Panc1 (cell line): ENCODE measurements around the gene PPP4R3B. TPM values are rescaled to one million over a fixed set of nuclear protein-coding genes. Genes with fewer than 3 reads are reported as not detected.

ENCODE experiments used
- ATAC-seq: fragments of 200-7000 bp; cut with Tn5 transposase; 2 replicates; pipeline ENCODE4 v1.9.1; 2020; ENCODE audit warnings: mild to moderate bottlenecking, moderate library complexity
- BruUV-seq: library from RNA; stranded (reverse); fragments of 400-500 nt; replicated peaks from 2 replicates; lab custom pipeline; 2021; lab: Mats Ljungman, UMichigan
- CTCF ChIA-PET: fragments of 300-600 bp; sonication (Branson Sonifier 250); formaldehyde crosslinking; loops from one replicate; lab custom pipeline; 2022; ENCODE audit warnings: antibody characterized with exemption; lab: Charles Lee
- POLR2A ChIA-PET: fragments of 300-600 bp; sonication (Branson Sonifier 250); formaldehyde crosslinking; loops from one replicate; lab custom pipeline; 2022; ENCODE audit warnings: antibody characterized with exemption; lab: Charles Lee
- DNase-seq: peaks from one replicate; pipeline ENCODE4 v3.0.0-alpha.2; 2010; ENCODE audit warnings: low read depth, low spot score
- H3K27ac ChIP-seq: 2 replicates; pipeline ENCODE4 v1.5.1; 2011; ENCODE audit warnings: mild to moderate bottlenecking, low read length, inconsistent platforms
- H3K27me3 ChIP-seq: fragments of 200-500 bp; sonication (Bioruptor generic); 2 replicates; pipeline ENCODE4 v1.6.0; 2014; ENCODE audit warnings: low read length, inconsistent platforms; ENCODE audit not compliant: control insufficient read depth, insufficient read depth
- H3K36me3 ChIP-seq: fragments of 200-500 bp; sonication (Bioruptor generic); 2 replicates; pipeline ENCODE4 v1.5.1; 2014; ENCODE audit warnings: inconsistent platforms, mild to moderate bottlenecking, low read length, moderate library complexity; ENCODE audit not compliant: control insufficient read depth, insufficient read depth
- H3K4me1 ChIP-seq: 2 replicates; pipeline ENCODE4 v1.5.1; 2011; ENCODE audit warnings: inconsistent platforms, mild to moderate bottlenecking, low read length, moderate library complexity; ENCODE audit not compliant: control insufficient read depth, insufficient read depth
- H3K4me3 ChIP-seq, 2 experiments: 2 replicates each; pipeline ENCODE4 v1.5.1; 2011 to 2012; ENCODE audit warnings: low read depth in 2 of 2, low read length in 2 of 2, mild to moderate bottlenecking in 2 of 2, inconsistent platforms in 1 of 2, moderate library complexity in 1 of 2
- H3K9me3 ChIP-seq: fragments of 200-500 bp; sonication (Bioruptor generic); 2 replicates; pipeline ENCODE4 v1.5.1; 2014; ENCODE audit warnings: low read depth, mild to moderate bottlenecking, inconsistent platforms, low read length, moderate library complexity; ENCODE audit not compliant: control insufficient read depth, insufficient read depth
- POLR2AphosphoS5 ChIP-seq: IDR thresholded peaks from 2 replicates; pipeline ENCODE4 v1.6.1; 2012; ENCODE audit warnings: mild to moderate bottlenecking, low read depth, low read length, moderate library complexity
- SIN3A ChIP-seq: IDR thresholded peaks from 2 replicates; pipeline ENCODE4 v1.6.1; 2012; ENCODE audit warnings: low read depth, mild to moderate bottlenecking, low read length, moderate library complexity, borderline replicate concordance; ENCODE audit not compliant: insufficient read depth
- TCF7L2 ChIP-seq: IDR thresholded peaks from 2 replicates; pipeline ENCODE4 v1.6.1; 2011; ENCODE audit warnings: mild to moderate bottlenecking, low read depth, low read length, inconsistent platforms
- in situ Hi-C: cut with HindIII; loops from 2 replicates; pipeline ENCODE4 v1.10.0; 2016; ENCODE audit warnings: low sequenced_read_pairs, low pct_unique_long_range_greater_than_20kb
- intact Hi-C: fragments of 100-400 bp; cut with micrococcal nuclease; formaldehyde crosslinking; loops from one replicate; pipeline ENCODE4 v1.10.0; 2022; ENCODE audit not compliant: unreplicated experiment
- total RNA-seq: library from RNA; stranded (reverse); gene quantifications from one replicate; pipeline ENCODE4 v1.2.1, GENCODE V29; 2021; ENCODE audit not compliant: unreplicated experiment
- TF ChIP-seq, protein P1 (sequence below), 2 experiments: IDR thresholded peaks; 2 replicates each; pipeline ENCODE4 v1.6.1; 2011 to 2012; ENCODE audit warnings: low read depth in 2 of 2, control low read depth in 1 of 2, low read length in 1 of 2, mild to moderate bottlenecking in 1 of 2, moderate library complexity in 1 of 2; ENCODE audit not compliant: insufficient read depth in 1 of 2
- TF ChIP-seq, protein P2 (sequence below): fragments of 450-650 bp; IDR thresholded peaks from 2 replicates; pipeline ENCODE4 v1.5.1; 2017; ENCODE audit warnings: mild to moderate bottlenecking

The PPP4R3B gene
- total RNA-seq, 1 experiment from 2014 or later, result 50.7 TPM

DNA sequence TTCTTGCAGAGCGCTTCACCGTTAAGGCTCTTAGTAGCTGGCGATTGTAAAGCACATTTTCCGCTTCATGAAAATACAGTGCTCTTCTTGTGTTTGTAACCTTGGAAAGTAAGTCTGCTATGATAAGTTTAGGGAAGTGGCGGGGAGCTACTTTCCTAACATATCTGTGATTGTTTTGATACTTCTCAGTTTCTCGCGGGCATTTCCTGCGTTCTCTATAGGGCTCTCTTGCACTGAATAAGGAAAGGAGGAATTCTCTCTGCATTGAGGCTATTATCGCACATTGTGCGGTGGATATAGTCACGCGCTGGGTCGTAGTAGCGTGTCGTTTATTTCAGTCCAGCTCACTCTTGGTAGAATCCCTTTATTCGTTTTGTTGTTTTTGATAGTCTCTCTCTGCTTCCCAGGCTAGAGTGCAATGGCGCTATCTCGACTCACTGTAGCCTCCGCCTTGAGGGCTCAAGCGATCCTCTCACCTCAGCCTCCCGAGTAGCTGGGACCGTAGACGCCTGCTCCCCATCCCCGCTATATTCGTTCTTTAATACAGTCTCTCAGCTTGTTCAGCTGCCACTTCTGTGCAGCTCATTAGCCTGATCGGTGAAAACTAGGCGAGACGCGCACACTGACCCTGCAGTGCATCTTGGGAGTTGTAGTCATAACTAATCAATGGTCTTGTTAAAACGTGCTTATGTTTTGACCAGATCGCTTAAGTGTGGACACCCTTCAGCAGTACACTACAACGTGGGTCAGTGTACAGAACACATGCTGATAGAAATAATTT lies 1.0 kb upstream of the PPP4R3B start:
- intact Hi-C loops (no loop called here), in situ Hi-C loops (no loop called here)
- POLR2A ChIA-PET, result interaction anchor here (0.7 kb wide), 1 partner anchor 10 kb away, joined by 7 read pairs; no protein-coding TSS in a partner anchor
- peak overlapping the region; percentile 98 to 100 for H3K4me3 ChIP-seq
- H3K27me3 ChIP-seq, result no peaks in the 10 kb centered on the region
- H3K4me1 ChIP-seq, result peaks cover 9% of the 10 kb centered on the region
- H3K27ac ChIP-seq, result peak overlapping the region; percentile 97
- TSS peak; percentile 81 for BruUV-seq
- TF ChIP-seq POLR2AphosphoS5, result no peak
- TF ChIP-seq, protein P1, sequence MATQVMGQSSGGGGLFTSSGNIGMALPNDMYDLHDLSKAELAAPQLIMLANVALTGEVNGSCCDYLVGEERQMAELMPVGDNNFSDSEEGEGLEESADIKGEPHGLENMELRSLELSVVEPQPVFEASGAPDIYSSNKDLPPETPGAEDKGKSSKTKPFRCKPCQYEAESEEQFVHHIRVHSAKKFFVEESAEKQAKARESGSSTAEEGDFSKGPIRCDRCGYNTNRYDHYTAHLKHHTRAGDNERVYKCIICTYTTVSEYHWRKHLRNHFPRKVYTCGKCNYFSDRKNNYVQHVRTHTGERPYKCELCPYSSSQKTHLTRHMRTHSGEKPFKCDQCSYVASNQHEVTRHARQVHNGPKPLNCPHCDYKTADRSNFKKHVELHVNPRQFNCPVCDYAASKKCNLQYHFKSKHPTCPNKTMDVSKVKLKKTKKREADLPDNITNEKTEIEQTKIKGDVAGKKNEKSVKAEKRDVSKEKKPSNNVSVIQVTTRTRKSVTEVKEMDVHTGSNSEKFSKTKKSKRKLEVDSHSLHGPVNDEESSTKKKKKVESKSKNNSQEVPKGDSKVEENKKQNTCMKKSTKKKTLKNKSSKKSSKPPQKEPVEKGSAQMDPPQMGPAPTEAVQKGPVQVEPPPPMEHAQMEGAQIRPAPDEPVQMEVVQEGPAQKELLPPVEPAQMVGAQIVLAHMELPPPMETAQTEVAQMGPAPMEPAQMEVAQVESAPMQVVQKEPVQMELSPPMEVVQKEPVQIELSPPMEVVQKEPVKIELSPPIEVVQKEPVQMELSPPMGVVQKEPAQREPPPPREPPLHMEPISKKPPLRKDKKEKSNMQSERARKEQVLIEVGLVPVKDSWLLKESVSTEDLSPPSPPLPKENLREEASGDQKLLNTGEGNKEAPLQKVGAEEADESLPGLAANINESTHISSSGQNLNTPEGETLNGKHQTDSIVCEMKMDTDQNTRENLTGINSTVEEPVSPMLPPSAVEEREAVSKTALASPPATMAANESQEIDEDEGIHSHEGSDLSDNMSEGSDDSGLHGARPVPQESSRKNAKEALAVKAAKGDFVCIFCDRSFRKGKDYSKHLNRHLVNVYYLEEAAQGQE (IDR thresholded peaks at IDR 0.05; ENCODE audit: insufficient read depth in 1 of 2, low read depth in 2 of 2, low read length in 1 of 2), result no peak
- TF ChIP-seq TCF7L2, result no peak
- TF ChIP-seq, protein P2, sequence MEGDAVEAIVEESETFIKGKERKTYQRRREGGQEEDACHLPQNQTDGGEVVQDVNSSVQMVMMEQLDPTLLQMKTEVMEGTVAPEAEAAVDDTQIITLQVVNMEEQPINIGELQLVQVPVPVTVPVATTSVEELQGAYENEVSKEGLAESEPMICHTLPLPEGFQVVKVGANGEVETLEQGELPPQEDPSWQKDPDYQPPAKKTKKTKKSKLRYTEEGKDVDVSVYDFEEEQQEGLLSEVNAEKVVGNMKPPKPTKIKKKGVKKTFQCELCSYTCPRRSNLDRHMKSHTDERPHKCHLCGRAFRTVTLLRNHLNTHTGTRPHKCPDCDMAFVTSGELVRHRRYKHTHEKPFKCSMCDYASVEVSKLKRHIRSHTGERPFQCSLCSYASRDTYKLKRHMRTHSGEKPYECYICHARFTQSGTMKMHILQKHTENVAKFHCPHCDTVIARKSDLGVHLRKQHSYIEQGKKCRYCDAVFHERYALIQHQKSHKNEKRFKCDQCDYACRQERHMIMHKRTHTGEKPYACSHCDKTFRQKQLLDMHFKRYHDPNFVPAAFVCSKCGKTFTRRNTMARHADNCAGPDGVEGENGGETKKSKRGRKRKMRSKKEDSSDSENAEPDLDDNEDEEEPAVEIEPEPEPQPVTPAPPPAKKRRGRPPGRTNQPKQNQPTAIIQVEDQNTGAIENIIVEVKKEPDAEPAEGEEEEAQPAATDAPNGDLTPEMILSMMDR, result no peak
- no peak for TF ChIP-seq SIN3A
- no peak for DNase-seq
- peak; percentile 51 for ATAC-seq
- CTCF ChIA-PET, result interaction anchor here (0.6 kb wide), 1 partner anchor 24 kb away, joined by 3 read pairs; no protein-coding TSS in a partner anchor
- no peaks in the 10 kb centered on the region for H3K9me3 ChIP-seq
- H3K36me3 ChIP-seq, result peaks cover 29% of the 10 kb centered on the region

DNA sequence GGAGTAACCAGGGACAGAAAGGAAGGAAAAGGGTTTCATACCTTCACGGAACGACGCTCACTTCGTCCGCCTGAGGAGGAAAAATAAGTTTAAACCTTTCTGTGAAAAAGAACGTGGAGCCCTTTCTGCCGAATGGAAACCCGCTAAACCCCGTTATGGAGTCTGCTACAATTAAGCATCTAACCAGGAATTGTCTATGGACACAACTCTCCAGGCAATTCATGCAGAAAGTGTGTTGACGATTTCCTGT lies 528 bp upstream of the PPP4R3B start:
- Histone ChIP-seq H3K27me3 (no peaks in the 10 kb centered on the region), H3K36me3 (peaks cover 34% of the 10 kb centered on the region), H3K4me1 (peaks cover 9% of the 10 kb centered on the region), H3K9me3 (no peaks in the 10 kb centered on the region), H3K27ac (peak overlapping the region; percentile 97), H3K4me3 (peak overlapping the region; percentile 98 to 100)
- ATAC-seq, result no peak
- DNase-seq, result no peak
- no TSS peak for BruUV-seq
- POLR2A ChIA-PET, result no interaction called here
- intact Hi-C loops (no loop called here), in situ Hi-C loops (no loop called here)
- CTCF ChIA-PET, result no interaction called here
- TF ChIP-seq TCF7L2 (no peak), POLR2AphosphoS5 (no peak), SIN3A (no peak)
- TF ChIP-seq, protein P2, result no peak
- TF ChIP-seq, protein P1 (IDR thresholded peaks at IDR 0.05; ENCODE audit: insufficient read depth in 1 of 2, low read depth in 2 of 2, low read length in 1 of 2), result no peak
